ENCODE measurements around the gene HS6ST3.

HS6ST3 gene

DNA sequence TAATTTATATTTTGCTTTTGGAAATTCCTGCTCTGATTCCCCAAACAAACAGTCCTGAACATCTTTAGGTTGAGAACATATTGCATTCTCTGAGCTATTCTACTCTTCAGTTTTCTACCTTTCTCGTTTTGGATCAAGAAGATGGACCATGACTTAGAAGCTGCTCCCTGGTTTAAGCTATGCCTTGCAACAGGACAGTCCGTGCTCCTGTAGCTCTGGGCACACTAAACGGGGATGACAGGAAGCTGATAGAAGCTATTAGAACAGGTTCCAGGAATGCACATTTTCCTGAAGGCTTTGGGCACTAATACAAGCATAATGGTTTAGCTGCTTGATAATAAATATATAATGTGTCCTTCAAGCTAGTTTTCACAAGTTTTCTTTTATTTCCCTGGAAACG lies 385.2 kb downstream of the HS6ST3 start:
- no peak overlapping the region for H3K4me3 ChIP-seq (ENCODE audit: low read depth, low read length)
- DNase-seq (ENCODE audit: low read depth): no peak
- TF ChIP-seq CTCF (IDR thresholded peaks at IDR 0.05; ENCODE audit: control insufficient read depth, extremely low read depth, insufficient read depth): no peak

GRCh38 chr13:96481482-96481881 lies 391.6 kb downstream of the HS6ST3 start:
- no peak for TF ChIP-seq CTCF (IDR thresholded peaks at IDR 0.05; ENCODE audit: control insufficient read depth, extremely low read depth, insufficient read depth)
- no peak for DNase-seq (ENCODE audit: low read depth)
- no peak overlapping the region for H3K4me3 ChIP-seq (ENCODE audit: low read depth, low read length)

- no peak for TF ChIP-seq CTCF (IDR thresholded peaks at IDR 0.05; ENCODE audit: control insufficient read depth, extremely low read depth, insufficient read depth)
- no peak for DNase-seq (ENCODE audit: low read depth)
- H3K4me3 ChIP-seq (ENCODE audit: low read depth, low read length): no peak overlapping the region
Measured at GRCh38 chr13:96490496-96490989, 400.6 kb downstream of the HS6ST3 start.

DNA sequence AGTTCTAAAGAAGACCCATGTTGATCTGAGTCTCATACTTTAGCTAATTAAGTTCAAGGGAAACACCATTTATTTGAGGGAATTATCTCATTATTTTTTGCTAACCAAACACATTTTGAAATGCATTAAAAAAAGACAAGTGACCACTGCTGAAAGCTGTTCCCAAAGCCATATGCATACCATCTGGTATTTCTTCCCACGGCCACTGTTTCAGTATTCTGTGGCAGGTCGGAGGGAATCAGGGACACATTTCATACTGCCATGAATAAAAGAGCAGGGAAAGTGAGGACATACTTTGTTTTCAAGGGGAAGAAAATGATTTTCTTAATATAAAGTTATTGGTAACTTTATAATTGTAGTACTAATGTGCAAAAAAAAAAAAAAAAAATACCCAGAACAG lies 401.2 kb downstream of the HS6ST3 start:
- no peak for DNase-seq (ENCODE audit: low read depth)
- H3K4me3 ChIP-seq (ENCODE audit: low read depth, low read length): no peak overlapping the region
- TF ChIP-seq CTCF (IDR thresholded peaks at IDR 0.05; ENCODE audit: control insufficient read depth, extremely low read depth, insufficient read depth): no peak

GRCh38 chr13:96492766-96493165 lies 402.9 kb downstream of the HS6ST3 start:
- TF ChIP-seq CTCF (IDR thresholded peaks at IDR 0.05; ENCODE audit: control insufficient read depth, extremely low read depth, insufficient read depth): no peak
- no peak overlapping the region for H3K4me3 ChIP-seq (ENCODE audit: low read depth, low read length)
- DNase-seq (ENCODE audit: low read depth): no peak

- TF ChIP-seq CTCF (IDR thresholded peaks at IDR 0.05; ENCODE audit: control insufficient read depth, extremely low read depth, insufficient read depth): no peak
- no peak overlapping the region for H3K4me3 ChIP-seq (ENCODE audit: low read depth, low read length)
- DNase-seq (ENCODE audit: low read depth): no peak
Measured at GRCh38 chr13:96499656-96500055, 409.7 kb downstream of the HS6ST3 start.

GRCh38 chr13:96500953-96501352 lies 411.0 kb downstream of the HS6ST3 start:
- no peak for DNase-seq (ENCODE audit: low read depth)
- no peak for TF ChIP-seq CTCF (IDR thresholded peaks at IDR 0.05; ENCODE audit: control insufficient read depth, extremely low read depth, insufficient read depth)
- no peak overlapping the region for H3K4me3 ChIP-seq (ENCODE audit: low read depth, low read length)
